ENCODE results near the gene UBE2L3.
"Not testable (repeated sequence)": the region's sequence is repeated elsewhere in the genome, so short reads cannot be mapped to it uniquely, and the experiment has no call there.

UBE2L3 gene

GRCh38 chr22:21603973-21604372 is 36.5 kb downstream of the UBE2L3 start:
- DNase-seq = no peak

GRCh38 chr22:21605887-21606564 is 38.5 kb downstream of the UBE2L3 start:
- DNase-seq = no peak

- no peak for DNase-seq
These were observed 39.3 kb downstream of the UBE2L3 start for GRCh38 chr22:21606775-21607174.

GRCh38 chr22:21609556-21610157 is 42.1 kb downstream of the UBE2L3 start:
- not testable (repeated sequence) for DNase-seq

GRCh38 chr22:21611210-21611977 is 43.9 kb downstream of the UBE2L3 start:
- no peak for DNase-seq

- no peak for DNase-seq
These were observed 45.3 kb downstream of the UBE2L3 start for GRCh38 chr22:21612858-21613257.

GRCh38 chr22:21613553-21614233 is 46.2 kb downstream of the UBE2L3 start:
- DNase-seq = no peak

GRCh38 chr22:21615731-21616130 is 48.2 kb downstream of the UBE2L3 start:
- no peak for DNase-seq

DNA sequence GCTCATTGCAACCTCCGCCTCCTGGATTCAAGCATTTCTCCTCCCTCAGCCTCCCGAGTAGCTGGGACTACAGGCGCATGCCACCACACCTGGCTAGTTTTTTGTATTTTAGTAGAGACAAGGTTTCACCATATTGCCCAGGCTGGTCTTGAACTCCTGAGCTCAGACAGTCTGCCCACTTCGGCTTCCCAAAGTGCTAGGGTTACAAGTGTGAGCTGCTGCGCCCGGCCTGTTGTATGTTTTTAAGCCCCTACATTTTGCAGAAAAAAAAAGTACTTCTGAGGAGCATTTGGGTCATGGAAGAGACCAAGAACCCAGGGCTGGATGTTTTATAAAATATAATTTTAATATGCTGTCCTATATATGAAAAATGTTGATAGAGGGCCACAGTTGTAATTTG is 49.8 kb downstream of the UBE2L3 start:
- not testable (repeated sequence) for DNase-seq

DNA sequence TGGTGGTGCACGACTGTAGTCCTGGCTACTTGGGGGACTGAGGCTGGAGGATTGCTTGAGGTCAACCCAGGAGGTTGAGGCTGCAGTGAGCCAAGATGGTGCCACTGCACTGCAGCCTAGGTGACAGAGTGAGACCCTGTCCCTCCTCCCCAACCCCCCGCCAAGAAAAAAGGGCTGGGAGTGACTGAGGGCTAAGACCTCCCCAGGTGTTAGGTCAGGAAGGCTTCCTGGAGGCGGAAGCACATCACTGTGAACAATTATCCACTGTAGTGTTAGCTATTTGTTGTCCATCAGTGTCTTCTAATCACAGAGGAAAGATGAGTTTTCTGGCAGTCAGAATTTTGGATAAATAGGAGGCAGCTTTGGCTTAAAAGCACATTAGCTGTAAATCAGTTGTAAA is 53.5 kb downstream of the UBE2L3 start:
- DNase-seq = no peak

GRCh38 chr22:21622011-21622918 is 54.8 kb downstream of the UBE2L3 start:
- no peak for DNase-seq

GRCh38 chr22:21622919-21623647 is 55.6 kb downstream of the UBE2L3 start:
- no peak for DNase-seq

- DNase-seq = no peak
These were observed 56.1 kb downstream of the UBE2L3 start for GRCh38 chr22:21623648-21623970.

- no peak for DNase-seq
These were observed 56.8 kb downstream of the UBE2L3 start for GRCh38 chr22:21624120-21624879.

- no peak for DNase-seq
These were observed 57.6 kb downstream of the UBE2L3 start for GRCh38 chr22:21624880-21625791.

DNA sequence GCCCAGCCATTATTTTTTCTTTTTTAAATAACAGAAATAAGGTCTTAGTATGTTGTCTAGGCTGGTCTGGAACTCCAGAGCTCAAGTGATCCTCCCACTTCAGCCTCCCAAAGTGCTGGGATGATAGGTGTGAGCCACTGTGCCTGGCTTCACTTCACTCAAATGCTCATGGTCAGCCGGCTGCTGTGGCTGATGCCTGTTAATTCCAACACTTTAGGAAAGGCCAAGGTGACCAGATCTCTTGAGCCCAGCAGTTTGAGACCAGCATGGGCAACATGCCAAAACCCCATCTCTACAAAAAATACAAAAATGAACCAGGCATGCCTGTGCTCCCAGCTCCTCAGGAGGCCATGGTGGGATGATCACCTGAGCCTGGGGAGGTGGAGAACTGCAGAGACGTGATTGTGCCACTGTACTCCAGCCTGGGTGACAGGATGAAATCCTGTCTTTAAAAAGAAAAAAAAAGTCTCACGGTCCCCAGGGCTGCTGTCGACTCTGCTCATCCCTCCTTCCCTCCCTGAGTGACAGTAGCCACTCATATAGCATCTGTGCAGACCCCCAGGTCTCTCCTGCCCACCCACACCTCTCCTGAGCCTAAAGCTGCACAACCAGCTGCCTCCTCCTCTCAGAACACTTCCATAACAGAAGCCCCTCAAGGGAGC is 58.7 kb downstream of the UBE2L3 start:
- DNase-seq = no peak

- DNase-seq = no peak
These were observed 59.4 kb downstream of the UBE2L3 start for GRCh38 chr22:21626735-21627469.

DNA sequence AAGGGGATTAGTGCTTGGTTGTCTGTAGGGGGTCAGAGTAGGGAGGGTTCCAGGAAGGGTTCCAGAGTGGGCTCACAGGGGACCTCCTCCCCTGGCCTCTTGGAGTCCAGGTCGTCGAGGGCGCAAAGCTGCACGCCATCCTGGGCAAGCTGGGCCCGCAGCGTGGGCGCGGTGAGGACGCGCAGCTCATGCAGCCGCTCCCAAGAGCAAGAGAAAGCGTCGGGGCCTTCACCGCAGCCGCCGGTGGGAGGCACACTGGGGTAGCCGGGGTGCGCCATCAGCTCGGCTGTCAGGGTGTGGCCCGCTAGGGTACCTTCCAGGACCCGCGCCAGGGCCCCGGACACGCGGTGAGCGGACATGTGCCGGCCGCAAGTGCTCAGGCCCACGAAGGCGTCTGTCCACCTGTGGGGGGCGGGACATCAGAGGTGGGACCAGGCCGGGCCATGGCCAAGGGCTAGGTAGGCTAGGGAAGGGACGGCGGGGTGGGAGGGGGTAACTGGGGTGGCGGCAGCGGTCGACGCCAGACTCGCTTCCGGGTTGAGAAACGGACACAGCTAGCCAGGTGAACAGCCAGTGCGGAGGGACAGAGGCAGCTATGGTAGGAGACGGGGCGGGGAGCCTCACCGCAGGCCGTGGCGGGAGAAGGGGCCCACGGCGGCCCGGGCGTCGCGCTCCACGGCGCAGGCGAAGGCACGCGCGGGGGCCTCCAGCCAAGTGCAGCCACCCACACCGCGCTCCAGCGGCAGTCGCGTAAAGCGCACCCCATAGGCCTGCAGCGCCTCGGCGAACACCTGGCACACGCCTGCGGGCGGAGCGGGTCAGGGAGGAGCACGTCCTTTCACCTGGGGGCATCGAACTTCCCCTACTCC is 61.1 kb downstream of the UBE2L3 start:
- DNase-seq = no peak

Measured in amniotic stem cell (primary cell).